GM21723 (cell line): Measurements from ENCODE around the gene USP5.

Experiments used
- ATAC-seq: cut with Tn5 transposase; IDR thresholded peaks from one replicate; pipeline ENCODE4 v1.9.1; 2021; ENCODE audit warnings: mild to moderate bottlenecking, moderate library complexity; ENCODE audit not compliant: unreplicated experiment

The USP5 gene

GRCh38 chr12:6839482-6840201 lies 12.3 kb upstream of the USP5 start:
- ATAC-seq: peak; percentile 85

GRCh38 chr12:6840330-6840729 lies 11.6 kb upstream of the USP5 start:
- no peak for ATAC-seq

DNA sequence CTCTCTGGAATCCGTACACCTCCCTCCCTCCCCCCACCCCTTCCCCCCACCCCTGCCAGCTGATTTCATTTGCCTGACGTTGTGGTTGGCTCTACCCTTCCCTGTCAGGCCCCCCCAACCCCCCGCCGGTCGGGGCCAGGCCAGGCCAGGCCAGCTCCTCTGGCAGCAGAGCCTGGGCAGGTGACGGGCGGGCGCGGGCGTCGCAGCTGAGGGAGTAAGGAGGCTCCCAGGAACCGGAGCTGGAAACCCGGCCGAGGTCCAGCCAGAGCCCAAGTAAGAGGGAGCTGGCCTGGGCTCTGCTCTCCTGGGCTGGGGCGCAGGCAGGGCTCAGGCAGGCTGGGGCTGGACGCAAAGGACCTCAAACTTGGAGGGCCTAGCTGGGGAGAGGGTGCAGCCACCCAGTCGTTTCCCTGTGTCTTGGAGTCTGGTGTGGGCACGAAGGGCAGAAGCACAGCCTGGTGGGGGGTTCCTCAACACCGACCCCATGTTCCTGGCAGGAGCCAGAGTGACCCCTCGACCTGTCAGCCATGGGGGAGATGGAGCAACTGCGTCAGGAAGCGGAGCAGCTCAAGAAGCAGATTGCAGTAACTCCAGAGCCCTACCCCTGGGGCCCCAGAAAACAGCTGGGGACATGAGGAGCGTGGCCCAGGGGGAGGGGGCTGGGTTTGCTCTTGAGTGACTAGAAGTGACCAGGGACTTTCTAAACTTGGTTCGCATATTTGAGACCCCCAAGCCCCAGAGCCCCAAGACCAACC lies 11.0 kb upstream of the USP5 start, which contains the start of gene GNB3:
GNB3 (plus strand) TSS at position 165 of the 755 bp plus-strand sequence; CDS start at position 528, 363 bp downstream.
- no peak for ATAC-seq

GRCh38 chr12:6842075-6842474 lies 9.9 kb upstream of the USP5 start:
- no peak for ATAC-seq

GRCh38 chr12:6843118-6843902 lies 8.6 kb upstream of the USP5 start:
- no peak for ATAC-seq

DNA sequence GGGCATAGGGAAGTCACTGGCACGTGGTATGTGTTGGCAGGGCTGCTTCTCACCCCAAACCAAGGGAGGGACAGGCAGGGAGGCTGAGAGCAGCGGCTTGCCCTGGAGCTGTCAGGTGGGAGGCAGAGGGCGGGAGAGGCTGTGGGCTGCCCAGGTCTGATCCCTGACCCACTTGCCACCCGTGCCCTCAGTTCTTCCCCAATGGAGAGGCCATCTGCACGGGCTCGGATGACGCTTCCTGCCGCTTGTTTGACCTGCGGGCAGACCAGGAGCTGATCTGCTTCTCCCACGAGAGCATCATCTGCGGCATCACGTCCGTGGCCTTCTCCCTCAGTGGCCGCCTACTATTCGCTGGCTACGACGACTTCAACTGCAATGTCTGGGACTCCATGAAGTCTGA lies 6.6 kb upstream of the USP5 start:
- no peak for ATAC-seq

- no peak for ATAC-seq
These were observed 5.6 kb upstream of the USP5 start for GRCh38 chr12:6846316-6846869.

GRCh38 chr12:6847676-6848075 lies 4.3 kb upstream of the USP5 start:
- ATAC-seq: no peak

DNA sequence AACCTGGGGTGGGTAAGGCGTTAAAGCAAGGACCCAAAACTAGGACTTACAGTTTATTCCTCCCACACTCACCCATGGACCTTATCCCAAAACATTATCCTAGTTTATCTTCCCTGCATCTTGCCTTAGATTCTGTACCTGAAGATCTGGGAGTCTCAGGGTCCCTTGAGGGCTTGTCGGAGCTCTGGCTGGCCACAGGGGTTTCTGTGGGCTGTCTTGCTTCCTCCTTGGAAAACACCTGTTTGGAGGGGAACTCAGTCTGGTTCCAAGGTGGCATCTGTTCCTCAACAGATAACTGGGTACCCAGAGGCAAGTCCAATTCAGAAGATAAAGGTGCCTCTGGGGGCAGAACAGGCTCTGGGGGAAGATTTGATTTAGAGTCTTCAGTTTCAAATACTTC lies 2.5 kb upstream of the USP5 start:
- no peak for ATAC-seq

DNA sequence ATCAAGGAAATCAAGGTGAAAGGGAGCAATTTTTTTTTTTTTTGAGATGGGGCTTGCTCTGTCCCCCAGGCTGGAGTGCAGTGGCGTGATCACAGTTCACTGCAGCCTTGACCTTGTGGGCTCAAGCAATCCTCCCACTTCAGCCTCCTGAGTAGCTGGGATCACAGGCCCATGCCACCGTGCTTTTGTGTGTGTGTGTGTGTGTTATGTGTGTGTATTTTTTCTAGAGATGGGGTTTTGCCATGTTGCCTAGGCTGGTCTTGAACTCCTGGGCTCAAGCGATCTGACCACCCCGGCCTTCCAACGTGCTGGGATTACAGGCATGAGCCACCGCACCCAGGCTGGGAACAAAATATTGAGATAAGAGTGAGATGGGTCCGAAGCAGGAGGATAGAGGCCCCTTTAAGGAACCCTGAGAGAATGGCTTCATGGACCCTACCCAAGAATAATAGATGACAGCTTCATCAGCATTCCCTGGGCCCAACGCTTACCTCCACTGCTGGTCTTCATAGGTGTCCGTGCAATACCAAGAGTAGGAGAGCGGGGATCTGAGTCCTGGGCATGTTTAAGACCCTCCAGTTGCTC lies 1.9 kb upstream of the USP5 start:
- no peak for ATAC-seq

- no peak for ATAC-seq
These were observed 1.2 kb upstream of the USP5 start for GRCh38 chr12:6850796-6851152.

GRCh38 chr12:6851153-6851920 lies 613 bp upstream of the USP5 start, which contains the start of gene CDCA3:
Gene CDCA3, minus strand, starts transcription at chr12:6851286. Its CDS starts 334 bp downstream, at chr12:6850952.
- ATAC-seq: peak; percentile 62

- no peak for ATAC-seq
These were observed 853 bp downstream of the USP5 start for GRCh38 chr12:6852651-6853354.

DNA sequence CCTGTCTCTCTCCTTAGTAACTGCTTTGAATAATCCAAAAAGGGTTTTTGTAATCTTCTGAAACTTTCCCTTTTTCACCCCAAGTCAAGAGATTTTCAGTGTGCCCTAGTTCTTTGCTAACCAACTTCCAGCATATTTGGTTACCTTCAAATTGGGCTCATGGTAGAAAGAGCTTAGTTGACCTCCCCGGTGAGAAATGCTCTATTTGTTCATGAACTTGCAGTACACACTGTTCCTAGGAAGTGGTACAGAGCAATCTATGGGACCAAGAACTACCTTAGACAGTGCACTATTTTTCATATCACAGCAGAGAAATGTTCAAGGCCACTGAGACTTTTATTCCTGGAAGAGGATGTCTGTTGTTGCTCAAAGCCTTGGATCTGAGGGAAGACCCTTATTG lies 1.7 kb downstream of the USP5 start:
- no peak for ATAC-seq

GRCh38 chr12:6854036-6854435 lies 2.1 kb downstream of the USP5 start:
- no peak for ATAC-seq

DNA sequence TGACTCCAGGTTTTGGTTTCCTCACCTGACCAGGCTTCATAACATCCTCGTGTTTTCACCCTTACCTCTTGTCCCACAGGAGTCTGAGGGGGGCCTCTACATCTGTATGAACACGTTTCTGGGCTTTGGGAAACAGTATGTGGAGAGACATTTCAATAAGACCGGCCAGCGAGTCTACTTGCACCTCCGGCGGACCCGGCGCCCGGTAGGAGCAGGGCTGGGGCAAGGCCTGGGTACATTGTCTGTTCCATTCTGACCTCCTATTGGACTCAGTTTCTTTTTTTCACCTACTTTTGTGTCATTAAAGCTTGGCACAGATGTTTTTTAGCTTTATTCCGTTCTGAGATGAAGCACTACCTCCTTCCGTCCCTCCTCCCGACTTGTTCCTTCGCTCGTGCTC lies 3.4 kb downstream of the USP5 start:
- no peak for ATAC-seq

GRCh38 chr12:6858799-6859198 lies 6.8 kb downstream of the USP5 start:
- no peak for ATAC-seq

GRCh38 chr12:6860116-6860515 lies 8.2 kb downstream of the USP5 start:
- ATAC-seq: no peak

DNA sequence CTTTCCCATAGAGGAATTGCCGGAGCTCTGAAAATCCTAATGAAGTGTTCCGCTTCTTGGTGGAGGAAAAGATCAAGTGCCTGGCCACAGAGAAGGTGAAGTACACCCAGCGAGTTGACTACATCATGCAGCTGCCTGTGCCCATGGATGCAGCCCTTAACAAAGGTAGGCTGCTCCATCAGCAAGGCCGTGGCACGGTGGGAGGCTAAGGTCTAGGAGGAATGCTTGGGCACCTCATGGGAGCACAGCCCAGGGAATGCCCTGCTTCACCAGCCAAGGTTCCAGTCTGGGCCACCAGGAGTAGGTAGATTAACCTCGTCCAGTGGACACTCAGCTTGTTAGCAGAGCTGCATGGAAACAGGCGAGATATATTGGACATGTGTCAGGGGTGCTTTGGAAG lies 9.0 kb downstream of the USP5 start:
- no peak for ATAC-seq

- no peak for ATAC-seq
These were observed 9.4 kb downstream of the USP5 start for GRCh38 chr12:6861391-6861790.
